GM19324 (cell line): ENCODE data around the gene XXYLT1.

Experiments
- ATAC-seq: cut with Tn5 transposase; IDR thresholded peaks from one replicate; pipeline ENCODE4 v1.9.1; 2021; ENCODE audit warnings: mild to moderate bottlenecking, moderate library complexity; ENCODE audit not compliant: unreplicated experiment, low FRiP score

XXYLT1 gene

DNA sequence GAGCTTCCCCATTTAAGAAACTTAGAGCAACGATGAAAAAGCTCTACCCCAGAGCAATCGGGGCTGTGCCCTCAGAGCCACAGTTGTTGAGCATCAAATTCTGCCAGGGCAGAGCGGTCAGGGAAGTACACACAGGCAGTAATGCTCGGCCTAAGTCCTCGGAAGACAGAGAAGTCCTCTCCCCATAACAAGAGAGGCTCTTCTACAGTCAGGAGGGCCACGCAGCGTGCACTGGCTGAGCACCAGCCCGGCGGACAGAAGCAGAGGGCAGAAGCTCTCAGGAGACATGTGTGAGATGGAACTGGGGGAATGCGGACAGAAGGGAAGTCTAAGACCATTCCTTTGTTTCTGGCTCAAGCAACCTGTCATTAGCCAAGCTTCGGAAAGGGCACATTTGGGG lies 95.9 kb downstream of the XXYLT1 start:
- no peak for ATAC-seq

DNA sequence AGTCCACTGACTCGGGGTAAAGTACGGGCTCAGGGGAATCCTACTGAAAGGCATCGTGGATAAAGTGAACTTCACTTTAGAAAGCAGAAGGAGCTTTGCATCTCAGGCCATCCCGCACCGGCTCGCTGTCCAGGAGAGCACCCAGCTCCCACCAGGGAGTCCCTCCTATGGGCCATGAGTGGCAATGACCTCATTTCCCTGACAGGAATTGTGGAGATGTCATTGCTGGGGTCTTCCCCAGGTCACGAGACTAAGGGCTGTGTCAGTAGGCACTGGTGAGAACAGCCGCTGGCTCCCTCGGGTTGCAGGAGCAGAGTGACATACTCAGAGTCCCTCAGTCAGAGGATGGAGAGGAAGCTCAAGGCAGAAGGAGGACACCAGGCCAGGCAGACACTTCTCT lies 97.3 kb downstream of the XXYLT1 start:
- no peak for ATAC-seq

DNA sequence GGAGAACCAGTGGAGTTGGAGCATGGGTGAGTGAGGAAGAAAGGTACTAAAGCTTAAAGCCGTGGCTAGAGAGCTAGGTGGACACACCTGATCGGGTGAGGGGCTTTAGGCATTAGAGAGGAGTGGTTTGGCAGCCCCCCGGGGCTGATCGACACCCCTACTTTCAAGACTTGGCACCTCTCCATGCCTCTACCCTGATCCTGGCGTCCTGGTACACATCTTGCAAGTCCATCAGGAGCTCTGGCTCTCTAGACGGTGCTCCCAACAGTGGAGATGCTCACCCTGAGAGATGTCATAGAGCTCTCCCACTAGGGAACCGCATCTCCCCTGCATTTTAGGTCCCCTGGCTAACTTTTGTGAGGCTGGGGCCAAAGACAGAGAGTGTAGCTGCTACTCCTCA lies 98.1 kb downstream of the XXYLT1 start:
- ATAC-seq, result no peak

DNA sequence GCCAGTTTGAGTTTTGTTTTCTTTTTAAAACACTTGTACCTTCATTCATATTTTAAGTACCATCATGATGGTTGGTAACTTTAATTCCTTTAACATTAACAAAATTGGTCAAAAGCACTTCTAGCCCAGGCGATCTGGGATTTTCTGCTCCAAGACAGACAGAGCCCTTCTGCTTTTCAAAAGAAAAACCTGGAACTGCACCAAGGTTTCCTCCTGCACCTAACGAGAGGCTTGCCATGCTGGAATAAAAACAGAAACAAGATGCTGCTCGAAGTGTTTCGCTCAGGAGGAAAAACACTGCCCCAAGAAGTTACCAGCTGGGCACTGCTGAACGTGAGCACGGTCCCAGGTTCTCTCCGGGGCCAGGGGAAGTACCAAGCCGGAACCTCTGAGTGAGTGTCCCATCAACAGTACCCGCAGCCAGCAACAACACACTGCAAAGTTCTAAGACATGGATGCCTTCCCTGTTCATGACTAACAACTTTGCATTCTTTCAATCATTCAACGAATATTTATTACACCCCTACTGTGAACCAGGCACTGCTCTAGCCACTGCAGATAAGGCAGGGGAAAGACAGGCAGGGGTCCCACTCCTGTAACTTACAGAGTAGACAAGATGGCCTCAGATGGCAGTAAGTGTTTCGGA lies 98.8 kb downstream of the XXYLT1 start:
- no peak for ATAC-seq

DNA sequence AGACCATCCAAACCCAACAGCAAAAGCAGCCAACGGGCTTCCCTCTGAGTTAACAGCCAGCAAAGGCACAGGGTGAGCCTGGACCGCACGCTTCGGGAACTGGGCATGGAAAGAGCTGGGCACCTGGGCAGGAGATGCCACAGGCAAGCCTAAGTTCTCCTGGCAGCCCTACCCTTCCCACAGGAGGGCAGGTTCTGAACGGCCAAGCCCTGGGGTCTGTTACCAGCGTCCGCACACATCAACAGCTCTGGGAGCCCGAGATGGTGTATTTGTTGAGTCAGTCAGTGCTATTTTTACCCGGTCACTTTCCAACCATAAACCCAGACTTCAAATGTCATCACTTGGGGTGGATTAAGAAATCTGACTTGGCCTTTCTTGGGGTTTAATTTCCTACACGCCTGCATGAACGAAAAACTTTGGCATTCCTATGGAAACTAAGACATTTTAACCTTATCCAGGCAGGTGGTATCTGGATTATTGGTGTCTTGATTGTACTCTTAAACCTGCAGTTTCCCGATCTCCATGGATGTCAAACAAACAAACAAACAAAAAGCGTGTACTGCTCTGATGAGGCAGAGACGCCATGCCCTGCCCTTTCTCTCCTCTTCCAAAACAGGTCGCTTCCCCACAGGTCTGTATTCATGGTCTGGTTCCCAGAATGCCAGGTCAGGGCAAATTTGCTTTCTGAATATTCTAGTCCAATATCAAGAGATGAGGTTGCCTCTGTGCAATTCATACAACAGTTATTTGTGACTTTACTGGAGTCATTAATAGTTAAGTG lies 99.7 kb downstream of the XXYLT1 start:
- no peak for ATAC-seq

DNA sequence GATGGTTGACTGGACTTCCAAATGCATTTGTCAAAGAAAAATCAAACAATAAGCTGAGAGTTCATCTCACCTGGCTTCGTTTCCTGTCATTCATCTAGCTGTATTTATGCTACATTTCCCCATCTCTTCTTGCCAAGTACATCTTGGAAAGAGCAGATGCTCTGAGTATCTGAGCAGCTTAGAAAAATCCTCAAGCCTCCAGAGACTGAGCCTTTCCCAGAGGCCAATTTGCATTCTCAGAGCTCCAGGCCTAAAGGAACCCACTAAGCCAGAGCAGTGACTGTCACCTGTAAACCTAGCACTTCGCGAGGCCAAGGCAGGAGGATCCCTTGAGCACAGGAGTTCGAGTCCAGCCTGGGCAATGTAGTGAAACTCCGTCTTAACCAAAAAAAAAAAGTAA lies 100.5 kb downstream of the XXYLT1 start:
- ATAC-seq, result no peak

DNA sequence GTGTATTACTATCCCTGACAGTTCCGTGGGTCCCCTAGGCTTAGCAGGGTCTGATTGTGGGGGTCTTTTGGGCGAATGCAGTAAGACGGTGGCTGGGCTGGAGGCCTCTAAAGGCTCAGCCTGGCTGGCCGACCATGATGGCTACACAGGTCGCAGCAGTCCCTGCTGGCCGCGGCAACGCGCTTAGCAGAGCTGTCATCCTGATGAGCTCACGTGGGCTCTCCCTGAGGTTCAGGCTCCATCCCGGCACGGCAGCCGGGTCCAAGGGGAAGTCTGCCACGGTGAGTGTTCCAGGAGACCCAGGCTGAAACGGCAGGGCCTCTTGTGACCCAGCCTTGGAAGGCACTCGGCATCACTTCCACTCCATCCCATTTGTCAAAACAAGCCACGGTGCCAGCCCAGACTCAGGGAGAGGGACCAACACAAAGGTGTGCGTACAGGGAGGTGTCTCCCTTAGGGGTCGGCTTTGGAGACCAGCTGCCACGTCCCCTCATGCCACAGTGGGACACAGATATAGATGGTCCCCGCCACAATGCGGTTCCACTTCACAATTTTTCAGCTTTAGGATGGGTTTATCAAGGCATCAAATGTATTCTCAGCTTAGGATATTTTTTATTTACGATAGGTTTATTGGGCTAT lies 101.8 kb downstream of the XXYLT1 start:
- no peak for ATAC-seq

DNA sequence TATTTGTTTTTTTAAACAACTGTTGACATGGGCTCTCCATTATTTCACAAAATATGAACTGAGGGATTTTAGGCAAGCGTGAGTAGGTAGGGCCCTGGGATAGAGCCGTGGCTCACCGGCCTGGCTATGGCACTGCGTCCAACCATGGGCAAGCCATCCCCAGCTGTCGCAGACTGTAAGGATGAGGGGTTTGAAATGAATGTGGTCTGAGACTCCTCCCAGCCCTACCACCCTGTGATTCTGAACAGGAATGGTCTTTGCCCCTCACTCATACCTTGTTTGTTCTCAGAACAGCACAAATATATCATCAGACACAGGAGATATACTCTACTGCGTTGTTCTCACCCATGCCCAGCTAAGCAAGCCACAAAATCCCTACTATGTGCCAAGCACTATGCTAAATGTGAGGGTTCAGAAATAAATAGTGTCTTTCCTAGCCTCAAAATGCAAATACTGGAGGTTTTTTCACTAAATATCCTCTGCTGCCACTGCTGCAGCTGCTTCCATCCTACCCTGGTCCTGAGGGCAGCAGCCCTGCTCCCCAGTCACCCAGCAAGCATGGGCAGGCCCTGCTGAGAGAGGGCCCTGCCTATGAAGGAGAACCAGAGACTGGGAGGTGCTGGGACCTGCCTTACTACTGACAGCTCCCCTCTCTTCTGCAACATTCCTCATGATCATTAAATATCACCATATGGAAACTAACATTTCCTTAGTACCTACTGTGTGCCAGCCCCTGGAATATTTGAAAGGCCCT lies 102.8 kb downstream of the XXYLT1 start:
- no peak for ATAC-seq

DNA sequence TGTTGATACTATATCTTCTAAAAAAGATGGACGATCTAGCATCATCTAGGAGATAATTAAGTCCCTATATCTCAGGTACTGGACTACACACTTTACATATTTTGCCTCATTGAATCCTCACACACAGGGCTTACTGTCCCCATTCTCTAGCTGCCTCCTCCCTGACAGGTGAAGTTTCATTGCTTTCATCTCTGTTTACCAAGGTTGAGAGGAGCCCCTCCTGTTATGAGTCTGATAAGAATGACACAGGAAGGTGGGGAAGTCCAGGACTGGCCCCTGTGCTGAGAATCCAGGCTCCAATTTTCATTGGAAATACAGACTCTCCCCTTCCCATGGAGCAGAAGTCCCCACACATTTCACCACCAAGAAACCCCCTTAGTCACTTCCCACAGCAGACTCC lies 105.2 kb downstream of the XXYLT1 start:
- no peak for ATAC-seq

DNA sequence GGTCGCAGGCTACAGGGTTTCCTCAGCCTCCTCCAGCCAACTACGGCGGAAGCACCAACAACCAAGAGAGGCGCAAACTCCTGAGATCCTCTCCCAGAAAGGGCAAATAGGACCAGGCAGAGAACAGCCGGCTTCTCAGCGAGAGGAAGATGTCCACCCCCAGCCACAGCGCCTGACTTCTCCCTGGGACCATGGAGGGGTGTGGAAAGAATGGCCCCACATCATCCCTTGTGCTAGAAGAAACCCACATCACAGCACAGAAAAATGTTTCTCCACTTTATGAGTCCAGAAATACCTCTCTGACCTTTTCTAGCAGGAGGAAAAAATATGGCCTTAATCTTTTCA lies 105.7 kb downstream of the XXYLT1 start:
- no peak for ATAC-seq

DNA sequence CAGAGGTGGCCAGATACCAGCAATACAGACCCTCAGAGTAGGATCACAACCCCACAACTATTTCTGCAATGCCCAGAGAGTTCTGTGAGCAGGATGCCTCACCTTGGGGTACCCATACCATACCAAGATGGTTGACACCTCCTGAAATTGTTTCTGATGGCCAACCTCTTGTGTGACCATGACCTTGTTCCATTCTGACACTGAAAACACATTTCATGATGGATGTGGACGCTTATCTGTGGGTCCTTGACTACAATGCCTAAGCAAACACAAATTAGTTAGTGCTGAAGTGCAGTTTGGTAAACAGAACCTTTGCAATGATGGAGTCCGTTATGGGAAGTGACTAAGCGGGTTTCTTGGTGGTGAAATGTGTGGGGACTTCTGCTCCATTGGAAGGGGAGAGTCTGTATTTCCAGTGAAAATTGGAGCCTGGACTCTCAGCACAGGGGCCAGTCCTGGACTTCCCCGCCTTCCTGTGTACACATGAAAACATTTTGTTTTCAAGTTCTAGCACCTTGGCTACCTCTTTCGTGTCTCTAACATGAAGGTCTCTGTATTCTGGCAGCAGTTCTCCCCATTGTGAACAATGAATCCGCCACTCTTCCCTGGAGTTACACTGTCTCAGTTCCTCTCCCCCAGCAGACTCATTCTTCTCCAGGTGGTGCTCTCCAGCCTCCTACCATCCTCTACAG lies 106.2 kb downstream of the XXYLT1 start:
- no peak for ATAC-seq

DNA sequence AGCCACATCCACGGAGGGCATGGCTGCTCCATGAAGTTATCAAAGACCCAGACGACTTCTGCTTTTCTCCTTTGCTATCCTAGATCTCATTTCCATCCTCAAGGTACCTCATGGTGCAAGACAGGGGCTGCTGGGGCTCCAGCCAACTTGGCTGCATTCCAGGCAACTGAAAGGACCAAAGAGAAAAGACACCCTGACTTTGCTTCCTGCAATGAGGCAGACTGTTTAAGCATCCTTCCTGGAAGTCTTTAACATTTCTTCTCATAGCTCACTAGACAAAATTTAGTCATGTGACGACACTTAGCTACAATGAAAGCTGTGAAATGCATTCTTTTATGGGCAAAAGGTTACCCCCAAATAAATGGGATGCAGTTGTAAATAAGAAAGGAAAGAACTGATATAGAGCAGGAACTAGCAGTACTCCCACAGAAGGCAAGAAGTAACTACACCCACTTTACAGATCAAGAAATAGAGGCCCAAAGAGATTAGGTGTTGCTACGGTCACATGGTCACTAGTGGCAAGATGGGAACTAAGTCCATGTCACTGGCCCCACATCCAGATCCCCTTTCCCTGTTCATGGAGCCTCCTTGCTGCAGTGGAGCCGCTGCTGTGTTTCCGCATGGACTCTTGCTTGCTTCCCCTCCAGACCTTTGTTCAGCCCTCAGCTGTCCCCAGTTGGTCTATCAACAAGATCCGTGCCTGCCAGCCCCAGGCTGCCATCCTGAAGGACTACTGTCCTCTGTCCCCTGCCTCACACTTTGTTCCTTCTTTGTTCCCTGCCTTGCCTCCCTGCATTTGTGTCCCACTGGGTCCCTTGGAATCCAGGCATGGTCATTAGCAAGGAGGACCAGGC lies 107.0 kb downstream of the XXYLT1 start:
- no peak for ATAC-seq

DNA sequence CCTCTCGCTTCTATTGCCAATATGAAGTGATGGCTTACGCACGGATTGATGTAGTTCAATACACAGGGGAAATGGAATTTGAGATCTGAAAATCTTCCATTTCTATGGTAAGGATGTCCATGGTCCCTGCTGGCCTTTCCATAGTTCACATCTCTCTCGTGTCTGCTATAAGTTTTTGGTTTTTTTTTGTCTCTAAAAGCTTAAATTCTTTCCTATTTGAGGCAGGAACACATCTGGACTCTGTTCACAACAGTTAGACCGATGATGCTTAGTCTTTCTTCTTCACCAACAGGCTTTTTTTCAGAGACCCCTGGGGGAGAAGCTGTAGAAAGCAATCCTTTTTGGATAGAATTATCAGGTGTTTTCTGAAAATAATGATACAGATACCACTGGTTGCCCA lies 108.1 kb downstream of the XXYLT1 start:
- ATAC-seq, result no peak

DNA sequence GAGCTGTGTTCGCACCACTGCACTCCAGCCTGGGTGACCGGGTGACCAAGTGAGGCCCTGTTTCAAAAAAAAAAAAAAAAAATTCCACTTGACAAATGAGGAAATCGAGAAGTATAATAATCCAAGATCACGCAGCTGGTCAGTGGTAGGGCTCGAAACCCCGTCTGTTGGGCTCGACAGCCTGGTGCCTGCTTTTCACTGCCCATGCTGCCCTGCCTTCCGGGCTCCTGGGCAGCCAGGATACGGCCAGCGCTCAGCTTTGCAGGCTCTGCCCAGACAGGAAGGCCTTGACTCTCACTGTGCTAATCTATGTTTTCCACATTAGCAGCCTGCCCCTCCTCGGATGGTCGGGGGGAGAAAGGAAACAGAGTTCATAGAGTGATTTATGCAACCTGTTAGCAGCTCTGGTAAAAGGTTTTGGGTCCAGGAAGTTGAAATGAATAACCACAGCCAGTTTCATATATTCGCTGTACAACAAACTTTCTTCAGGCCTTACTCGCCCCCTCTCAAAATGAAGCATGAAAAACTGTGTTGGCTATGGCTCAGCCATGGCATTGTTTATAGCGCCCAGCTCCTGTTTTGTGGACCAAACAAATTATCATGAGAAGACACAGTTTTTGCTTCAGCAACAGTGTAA lies 108.8 kb downstream of the XXYLT1 start:
- ATAC-seq, result no peak

DNA sequence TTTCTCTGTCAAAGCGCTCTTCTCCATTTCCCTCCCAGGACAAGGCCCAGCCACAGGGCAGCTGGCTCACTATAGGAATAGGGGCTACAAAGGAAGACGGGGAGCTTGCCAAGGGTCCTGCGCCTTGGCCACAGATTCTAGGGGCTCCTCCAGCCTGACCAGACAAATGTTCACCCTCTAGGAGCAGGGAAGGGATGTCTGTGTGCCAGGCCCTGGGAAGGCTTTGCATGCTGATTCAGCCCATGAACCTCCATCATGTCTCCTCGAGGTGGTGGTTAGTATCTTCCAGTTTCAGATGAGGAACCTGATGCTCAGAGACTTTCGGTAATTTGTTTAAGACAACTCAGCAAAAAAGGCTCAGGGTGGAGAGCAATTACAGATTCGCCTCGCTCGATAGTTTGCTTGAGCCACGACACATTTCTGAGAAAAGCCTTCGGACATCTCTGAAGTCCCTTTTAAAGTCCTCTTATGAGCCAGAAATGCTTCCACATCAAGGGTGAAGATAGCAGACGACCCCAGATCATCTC lies 110.0 kb downstream of the XXYLT1 start:
- ATAC-seq, result no peak

DNA sequence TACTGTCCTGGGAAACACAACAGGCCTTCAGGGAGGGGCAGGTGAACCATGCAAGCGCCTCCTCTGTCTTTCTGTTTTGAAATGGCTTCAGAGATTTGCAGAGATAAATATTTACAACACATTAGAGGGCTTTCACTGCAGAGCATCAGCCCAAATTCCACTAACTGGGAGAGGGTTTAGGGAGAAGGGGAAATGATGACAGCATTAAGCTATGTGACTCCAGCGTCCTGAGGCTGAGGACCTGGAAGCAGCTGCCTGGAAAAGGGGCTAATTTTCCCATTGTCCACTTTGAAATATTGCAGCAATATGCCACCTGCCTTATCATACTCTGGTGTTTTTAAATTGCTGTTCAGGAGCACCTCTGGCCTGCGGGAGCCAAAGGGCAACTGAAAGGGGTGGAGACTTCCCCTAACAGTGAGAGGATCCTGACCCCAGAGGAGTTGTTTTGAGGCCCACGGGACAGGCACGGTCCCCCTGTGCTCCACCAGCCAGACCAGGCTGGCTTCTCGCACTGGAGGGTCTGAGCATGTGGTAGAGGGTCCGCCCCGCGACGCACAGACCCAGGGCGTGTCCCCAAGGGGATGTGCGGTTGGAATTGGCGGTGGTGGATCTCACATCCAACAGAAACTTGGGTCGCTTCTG lies 110.6 kb downstream of the XXYLT1 start:
- no peak for ATAC-seq

DNA sequence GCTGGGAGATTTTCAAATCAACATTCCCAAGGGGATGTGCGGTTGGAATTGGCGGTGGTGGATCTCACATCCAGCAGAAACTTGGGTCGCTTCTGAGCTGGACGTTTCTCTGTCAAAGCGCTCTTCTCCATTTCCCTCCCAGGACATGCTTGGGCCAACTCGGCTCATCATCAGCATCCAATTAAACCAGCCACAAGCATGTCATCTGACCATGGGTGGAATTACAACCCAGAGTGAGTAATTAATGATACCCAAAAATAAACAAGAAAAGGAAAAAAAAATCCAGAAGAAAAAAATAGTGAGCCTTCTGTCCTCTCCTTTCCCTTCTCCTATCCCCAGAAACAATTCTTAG lies 111.2 kb downstream of the XXYLT1 start:
- ATAC-seq, result no peak

DNA sequence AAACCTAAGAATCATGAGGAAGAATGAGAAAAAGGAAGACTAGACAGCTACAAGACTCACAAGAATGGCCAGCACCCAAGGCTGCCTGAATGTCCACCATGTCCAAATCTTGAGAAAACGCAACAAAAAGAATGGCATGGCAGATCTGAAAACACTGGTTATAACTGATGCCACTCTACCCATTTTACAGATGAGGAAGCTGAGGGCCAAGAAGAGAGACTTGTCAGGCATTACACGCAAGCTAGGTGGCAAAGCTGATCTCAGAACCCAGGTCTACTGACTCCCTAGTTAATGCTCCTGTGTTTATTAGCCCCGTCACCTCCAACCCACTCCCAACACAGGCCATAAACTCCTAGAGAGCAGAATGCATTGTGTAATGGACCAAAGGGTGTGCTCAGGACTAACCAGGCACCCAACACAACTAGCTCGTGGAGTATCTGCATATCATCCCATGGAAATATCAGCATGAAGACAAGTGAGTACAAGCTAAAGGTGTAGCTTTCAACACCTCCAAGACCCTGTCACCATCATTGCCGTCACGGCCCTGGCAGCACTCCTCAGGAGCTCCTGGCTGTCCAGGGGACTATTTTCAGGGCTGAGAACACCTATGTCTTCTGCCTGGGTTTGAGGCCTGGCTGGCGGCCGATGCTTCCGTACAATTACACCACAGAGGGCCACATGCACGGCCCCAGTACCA lies 111.7 kb downstream of the XXYLT1 start:
- no peak for ATAC-seq
